ENCODE measurements around the gene PCSK6.

DNA sequence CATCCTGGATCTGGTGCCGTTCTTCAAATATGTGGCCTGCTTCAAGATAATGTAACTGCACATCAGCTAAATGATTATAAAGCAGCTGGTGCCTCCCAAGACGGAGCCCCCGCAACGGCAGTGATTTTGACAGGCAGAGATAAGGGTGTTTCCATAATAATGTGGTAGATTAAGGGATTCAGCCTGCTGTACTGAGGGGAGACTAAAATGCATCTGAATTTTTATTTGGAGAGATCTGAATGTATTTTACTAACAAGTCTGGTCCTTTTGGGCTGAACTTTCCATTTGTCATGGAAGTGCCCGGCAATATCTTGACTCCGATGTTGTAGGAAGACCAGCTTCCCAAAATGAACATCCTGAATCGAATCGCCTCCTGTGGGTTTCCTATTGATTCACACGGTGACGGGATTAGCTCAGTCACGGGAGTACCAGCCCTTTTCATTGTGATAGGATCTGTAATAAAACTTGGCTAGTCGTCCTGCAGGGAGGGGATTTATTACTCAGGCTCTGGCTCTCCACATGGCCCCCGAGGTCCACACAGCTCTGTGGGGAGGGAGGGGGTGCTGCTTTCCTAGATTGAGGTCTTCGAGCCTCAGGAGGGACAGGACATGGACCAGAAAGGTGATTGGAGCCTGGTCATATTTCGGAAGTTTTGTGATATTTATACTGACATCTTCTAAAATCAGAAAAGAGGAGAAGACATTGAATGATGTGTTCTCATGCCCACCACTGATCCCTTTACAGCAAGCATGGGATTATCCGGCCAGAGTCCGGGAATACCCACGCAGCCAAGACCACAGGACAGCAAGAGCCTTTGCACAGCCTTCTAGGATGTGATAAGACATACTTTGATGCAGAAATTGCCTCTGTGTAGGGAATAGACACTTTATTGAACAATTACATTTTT lies 2.5 kb upstream of the PCSK6 start:
- TF ChIP-seq, protein P1, sequence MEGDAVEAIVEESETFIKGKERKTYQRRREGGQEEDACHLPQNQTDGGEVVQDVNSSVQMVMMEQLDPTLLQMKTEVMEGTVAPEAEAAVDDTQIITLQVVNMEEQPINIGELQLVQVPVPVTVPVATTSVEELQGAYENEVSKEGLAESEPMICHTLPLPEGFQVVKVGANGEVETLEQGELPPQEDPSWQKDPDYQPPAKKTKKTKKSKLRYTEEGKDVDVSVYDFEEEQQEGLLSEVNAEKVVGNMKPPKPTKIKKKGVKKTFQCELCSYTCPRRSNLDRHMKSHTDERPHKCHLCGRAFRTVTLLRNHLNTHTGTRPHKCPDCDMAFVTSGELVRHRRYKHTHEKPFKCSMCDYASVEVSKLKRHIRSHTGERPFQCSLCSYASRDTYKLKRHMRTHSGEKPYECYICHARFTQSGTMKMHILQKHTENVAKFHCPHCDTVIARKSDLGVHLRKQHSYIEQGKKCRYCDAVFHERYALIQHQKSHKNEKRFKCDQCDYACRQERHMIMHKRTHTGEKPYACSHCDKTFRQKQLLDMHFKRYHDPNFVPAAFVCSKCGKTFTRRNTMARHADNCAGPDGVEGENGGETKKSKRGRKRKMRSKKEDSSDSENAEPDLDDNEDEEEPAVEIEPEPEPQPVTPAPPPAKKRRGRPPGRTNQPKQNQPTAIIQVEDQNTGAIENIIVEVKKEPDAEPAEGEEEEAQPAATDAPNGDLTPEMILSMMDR (IDR thresholded peaks at IDR 0.05): no peak
- no peak for TF ChIP-seq POLR2A (IDR thresholded peaks at IDR 0.05)
- no peak for TF ChIP-seq EP300 (IDR thresholded peaks at IDR 0.05)
